ENCODE measurements around the gene KIF6. TPM values are rescaled to one million over a fixed set of nuclear protein-coding genes. Genes with fewer than 3 reads are reported as not detected.

The KIF6 gene
- total and polyA plus RNA-seq, 11 donors: 0.06 to 0.77 (median 0.48) TPM

DNA sequence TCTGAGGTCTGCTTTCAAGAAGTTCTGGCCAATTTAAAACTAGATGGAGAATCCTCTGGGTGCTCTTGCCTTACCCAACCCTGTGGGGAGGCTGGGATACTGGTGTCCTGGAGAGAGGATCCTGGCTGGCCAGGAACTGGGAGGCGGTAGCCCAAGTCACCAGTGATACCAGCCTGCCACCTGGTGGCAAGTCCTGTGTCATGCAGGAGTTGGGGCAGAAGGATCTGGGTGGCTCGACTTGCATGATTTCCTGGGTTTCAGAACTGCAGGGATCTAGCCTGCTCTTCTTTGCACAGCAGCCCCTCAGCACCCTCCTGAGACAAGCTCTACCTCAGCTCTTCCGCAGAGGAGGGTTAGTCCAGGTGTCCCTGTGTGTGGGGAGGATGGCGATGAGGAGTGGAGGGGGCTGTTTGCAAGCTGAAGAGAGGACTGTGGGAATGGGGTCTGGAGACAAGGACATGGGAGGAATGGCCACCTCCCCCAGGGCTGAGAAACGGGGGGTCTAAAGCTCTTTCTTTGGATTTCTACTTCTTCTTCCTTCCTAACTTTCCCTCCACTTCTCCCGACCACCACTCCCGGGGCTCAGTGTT lies 415.2 kb downstream of the KIF6 start:
- ATAC-seq (peak in 3 of 4 donors; percentile 73 to 87 (median 79)), DNase-seq (peak; percentile 50 to 82 (median 68))
- H3K27ac ChIP-seq: no peak overlapping the region
- intact Hi-C loops (cut with DNase I): loop anchor here in 8 of 10 donors (1.0 to 10.0 kb wide), 8 partner anchors 143 to 438 kb away; no protein-coding TSS in a partner anchor
- no peak overlapping the region for H3K4me3 ChIP-seq
- peaks cover 0 to 17% (median 10%) of the 10 kb centered on the region in 12 donors for H3K4me1 ChIP-seq
- H3K27me3 ChIP-seq: peaks cover 17 to 55% (median 39%) of the 10 kb centered on the region in 9 donors
- no peaks in the 10 kb centered on the region for H3K36me3 ChIP-seq
- H3K9me3 ChIP-seq: peaks cover 0 to under 1% (median 0%) of the 10 kb centered on the region in 12 donors
- TF ChIP-seq, protein P1, sequence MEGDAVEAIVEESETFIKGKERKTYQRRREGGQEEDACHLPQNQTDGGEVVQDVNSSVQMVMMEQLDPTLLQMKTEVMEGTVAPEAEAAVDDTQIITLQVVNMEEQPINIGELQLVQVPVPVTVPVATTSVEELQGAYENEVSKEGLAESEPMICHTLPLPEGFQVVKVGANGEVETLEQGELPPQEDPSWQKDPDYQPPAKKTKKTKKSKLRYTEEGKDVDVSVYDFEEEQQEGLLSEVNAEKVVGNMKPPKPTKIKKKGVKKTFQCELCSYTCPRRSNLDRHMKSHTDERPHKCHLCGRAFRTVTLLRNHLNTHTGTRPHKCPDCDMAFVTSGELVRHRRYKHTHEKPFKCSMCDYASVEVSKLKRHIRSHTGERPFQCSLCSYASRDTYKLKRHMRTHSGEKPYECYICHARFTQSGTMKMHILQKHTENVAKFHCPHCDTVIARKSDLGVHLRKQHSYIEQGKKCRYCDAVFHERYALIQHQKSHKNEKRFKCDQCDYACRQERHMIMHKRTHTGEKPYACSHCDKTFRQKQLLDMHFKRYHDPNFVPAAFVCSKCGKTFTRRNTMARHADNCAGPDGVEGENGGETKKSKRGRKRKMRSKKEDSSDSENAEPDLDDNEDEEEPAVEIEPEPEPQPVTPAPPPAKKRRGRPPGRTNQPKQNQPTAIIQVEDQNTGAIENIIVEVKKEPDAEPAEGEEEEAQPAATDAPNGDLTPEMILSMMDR (IDR thresholded peaks at IDR 0.05): peak; percentile 77 to 89 (median 84)
- no peak for TF ChIP-seq POLR2A (IDR thresholded peaks at IDR 0.05)
- 29 to 51% (median 38%) methylated on average over 6 to 7 of the region's 7 CpGs for WGBS, 4 donors

DNA sequence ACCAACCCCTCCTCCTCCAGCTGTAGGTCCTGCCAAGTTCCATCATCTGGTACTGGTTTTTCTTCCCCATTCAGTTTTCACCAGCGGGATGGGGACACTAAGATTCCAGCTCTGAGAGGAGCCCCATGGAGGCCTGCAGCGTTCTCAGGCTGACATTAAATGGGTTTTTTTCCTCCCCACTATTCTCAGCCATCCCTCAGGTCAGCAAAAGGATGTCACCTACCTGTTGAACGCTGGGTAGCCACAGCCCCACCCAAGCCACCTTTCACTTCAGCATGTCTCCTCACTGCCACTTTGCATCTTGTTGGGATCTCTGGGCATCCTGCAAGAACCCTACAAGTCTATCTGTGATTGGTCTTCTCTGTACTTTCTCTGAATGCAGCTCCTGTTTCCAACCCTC lies 417.7 kb downstream of the KIF6 start:
- TF ChIP-seq, protein P1 (IDR thresholded peaks at IDR 0.05): no peak
- no peak for TF ChIP-seq POLR2A (IDR thresholded peaks at IDR 0.05)
- ATAC-seq: no peak
- no peak for DNase-seq
- H3K27ac ChIP-seq: no peak overlapping the region
- intact Hi-C loops (cut with DNase I): loop anchor here in 4 of 10 donors (5.0 to 10.0 kb wide), 4 partner anchors 223 to 435 kb away; no protein-coding TSS in a partner anchor
- no peaks in the 10 kb centered on the region for H3K36me3 ChIP-seq
- peaks cover 0 to 5% (median 0%) of the 10 kb centered on the region in 12 donors for H3K4me1 ChIP-seq
- no peak overlapping the region for H3K4me3 ChIP-seq
- H3K27me3 ChIP-seq: peaks cover 4 to 35% (median 14%) of the 10 kb centered on the region in 9 donors
- 80 to 84% (median 82%) methylated on average over 3 of the region's 3 CpGs for WGBS, 4 donors
- H3K9me3 ChIP-seq: peaks cover 0 to 3% (median 0%) of the 10 kb centered on the region in 12 donors

DNA sequence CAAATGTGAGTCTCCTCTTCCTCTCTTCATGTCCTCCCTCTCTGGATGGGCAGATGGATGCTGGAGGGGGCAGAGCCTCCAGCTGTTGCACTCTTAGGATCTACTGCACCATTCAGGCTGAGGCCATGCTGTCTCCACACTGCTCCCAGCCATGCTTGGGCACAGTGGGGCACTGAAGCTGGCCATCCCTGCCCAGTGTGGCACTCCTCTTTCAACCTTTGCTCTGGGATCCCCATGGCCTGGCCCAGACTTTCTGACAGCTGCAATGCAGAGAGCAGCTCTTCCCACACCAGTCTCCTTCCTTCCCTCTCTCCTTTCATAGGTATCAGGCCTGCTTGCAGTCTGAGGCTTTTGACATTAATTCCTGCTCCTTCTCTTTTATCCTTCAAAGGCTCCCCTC lies 420.3 kb downstream of the KIF6 start:
- DNase-seq: no peak
- peaks cover 0 to 3% (median 0%) of the 10 kb centered on the region in 12 donors for H3K9me3 ChIP-seq
- no peaks in the 10 kb centered on the region for H3K36me3 ChIP-seq
- intact Hi-C loops (cut with DNase I): loop anchor here (5.0 to 10.0 kb wide), 6 partner anchors 138 to 433 kb away; no protein-coding TSS in a partner anchor
- H3K4me1 ChIP-seq: peaks cover 0 to 5% (median 0%) of the 10 kb centered on the region in 12 donors
- TF ChIP-seq, protein P1 (IDR thresholded peaks at IDR 0.05): no peak
- no peak for TF ChIP-seq POLR2A (IDR thresholded peaks at IDR 0.05)
- H3K27me3 ChIP-seq: peaks cover 0 to 23% (median 0%) of the 10 kb centered on the region in 9 donors
- no peak for ATAC-seq
- H3K4me3 ChIP-seq: no peak overlapping the region
- H3K27ac ChIP-seq: no peak overlapping the region

DNA sequence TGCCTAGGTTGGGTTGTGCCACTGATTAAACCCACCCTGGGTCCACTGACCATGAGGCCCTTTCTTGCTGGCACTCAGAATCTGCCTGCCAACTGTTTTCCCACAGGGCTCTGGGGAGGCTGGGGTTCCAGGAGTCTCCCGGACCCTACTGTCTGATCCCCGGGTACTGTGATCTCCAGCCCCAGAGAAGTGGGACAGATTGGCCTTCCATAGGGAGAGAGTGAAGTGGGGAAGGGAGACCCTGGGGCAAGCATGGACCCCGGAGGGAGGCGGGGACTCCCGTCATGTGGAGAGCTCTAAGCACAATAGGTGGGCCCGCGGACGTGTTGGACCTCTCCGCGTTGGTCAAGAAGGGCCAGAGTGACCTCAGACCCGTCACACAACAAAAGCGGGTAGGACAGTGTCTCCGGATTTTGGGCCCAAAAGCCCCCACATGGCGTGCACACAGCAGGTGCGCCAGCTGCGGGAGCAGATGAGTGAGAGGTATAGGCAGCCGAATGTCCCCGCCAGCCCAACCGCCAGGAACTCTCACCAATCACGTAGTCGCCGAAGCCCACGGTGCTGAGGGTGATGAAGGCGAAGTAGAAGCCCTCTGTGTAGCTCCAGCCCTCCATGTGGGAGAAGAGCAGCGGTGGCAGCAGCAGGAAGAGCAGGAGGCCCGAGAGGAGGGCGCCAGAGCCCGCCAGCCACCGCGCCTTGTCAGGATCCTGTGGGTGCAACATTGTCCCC lies 421.6 kb downstream of the KIF6 start:
- Histone ChIP-seq H3K4me3 (no peak overlapping the region), H3K27me3 (peaks cover 0 to 19% (median 0%) of the 10 kb centered on the region in 9 donors), H3K36me3 (no peaks in the 10 kb centered on the region), H3K27ac (no peak overlapping the region), H3K9me3 (peaks cover 0 to 3% (median 0%) of the 10 kb centered on the region in 12 donors), H3K4me1 (peaks cover 0 to 5% (median 0%) of the 10 kb centered on the region in 12 donors)
- WGBS, 4 donors: 75 to 86% (median 84%) methylated on average over 28 to 30 of the region's 30 CpGs
- ATAC-seq: peak in 2 of 4 donors; percentile 5 to 9
- TF ChIP-seq, protein P1 (IDR thresholded peaks at IDR 0.05): peak in 4 of 12 donors; percentile 4 to 32 (median 10)
- no peak for TF ChIP-seq POLR2A (IDR thresholded peaks at IDR 0.05)
- no peak for DNase-seq
- intact Hi-C loops (cut with DNase I): loop anchor here (1.0 to 10.0 kb wide), 14 partner anchors 136 to 433 kb away; no protein-coding TSS in a partner anchor
